ENCODE measurements around the gene ABCA7. TPM values are rescaled to one million over a fixed set of nuclear protein-coding genes. Genes with fewer than 3 reads are reported as not detected.
A peak's percentile ranks its signal among the peaks of the same experiment; 100 is the strongest.

ABCA7 gene
- total and polyA plus RNA-seq, 2 of the 13 experiments (the other 11 are each of a cell fraction or from before 2014, with no cell fraction given) = 4.4 to 32.4 TPM

DNA sequence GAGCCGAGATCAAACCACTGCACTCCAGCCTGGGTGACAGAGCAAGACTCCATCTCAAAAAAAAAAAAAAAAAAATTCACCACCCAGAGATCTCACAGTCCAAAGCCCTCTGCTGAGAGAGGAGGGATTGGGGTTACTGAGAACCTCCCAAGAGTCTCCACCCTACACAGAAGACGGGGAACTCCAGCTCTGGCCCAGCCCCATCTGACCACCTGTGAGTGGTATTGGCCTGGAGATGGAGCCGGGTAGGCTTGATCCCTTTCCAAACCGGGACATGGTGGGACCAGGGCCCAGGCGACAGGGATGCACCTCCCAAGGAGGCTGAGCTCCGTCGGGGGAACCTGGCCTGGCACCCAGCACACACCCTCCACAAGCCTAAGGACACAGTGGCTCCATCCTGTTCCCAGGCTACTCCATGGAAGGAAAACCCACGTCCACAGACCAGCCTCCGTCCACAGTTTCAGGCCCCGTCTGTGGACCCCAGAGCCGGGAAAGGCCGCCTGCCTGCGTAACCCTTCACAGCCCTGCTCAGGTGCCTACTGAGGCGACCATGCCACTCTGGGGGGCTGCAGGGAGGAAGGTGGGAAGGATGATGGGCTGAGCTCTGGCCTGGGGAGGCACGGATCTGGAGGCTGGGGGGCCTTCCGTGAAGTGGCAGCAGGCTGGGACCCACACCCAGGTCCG is 20.8 kb upstream of the ABCA7 start:
- H3K9me3 ChIP-seq (ENCODE audit: low read length) = no peaks in the 10 kb centered on the region
- peak overlapping the region; percentile 69 to 92 (median 90); a peak in 5 of 6 replicates for H3K4me3 ChIP-seq (replicated peaks in 1 of 3; ENCODE audit: insufficient read depth in 1 of 3, low read depth in 2 of 3, low read length in 3 of 3)
- H3K79me2 ChIP-seq (ENCODE audit: insufficient read depth, low read length) = peaks cover 58% of the 10 kb centered on the region
- ATAC-seq (no peak), FAIRE-seq (no peak), DNase-seq (ENCODE audit: low spot score) (no peak)
- WGBS (ENCODE audit: low lambda C conversion rate) = 28% methylated on average over 7 of the region's 17 CpGs
- no peaks in the 10 kb centered on the region for H3K27me3 ChIP-seq (ENCODE audit: control insufficient read depth in 1 of 2, insufficient read depth in 2 of 2, low read length in 2 of 2)
- no peak overlapping the region for H2AFZ ChIP-seq (ENCODE audit: low read length)
- intact Hi-C loops (cut with micrococcal nuclease; ENCODE audit: unreplicated experiment) (no loop called here), in situ Hi-C loops (cut with HindIII; ENCODE audit: extremely low pct_ligation_motif_present, low pct_unique_long_range_greater_than_20kb) (no loop called here)
- H4K20me1 ChIP-seq (ENCODE audit: insufficient read depth, low read length) = peaks cover 27% of the 10 kb centered on the region
- H3K4me1 ChIP-seq (ENCODE audit: insufficient read depth, low read length) = peaks cover 47% of the 10 kb centered on the region
- CTCF ChIA-PET (ENCODE audit: low intra/inter-chr PET ratio, low total read pairs) = no interaction called here
- peak overlapping the region; percentile 90 for H3K9ac ChIP-seq (ENCODE audit: insufficient read depth, low read depth, low read length)
- H3K36me3 ChIP-seq (replicated peaks in 1 of 2; ENCODE audit: control insufficient read depth in 1 of 2, insufficient read depth in 2 of 2, low read length in 2 of 2) = peaks cover 5 to 6% of the 10 kb centered on the region in 2 experiments; a peak in 3 of 5 replicates
- no peak overlapping the region for H3K27ac ChIP-seq (ENCODE audit: extremely low read length, insufficient read depth, low read length)
- peak overlapping the region; percentile 93 for H3K4me2 ChIP-seq (ENCODE audit: low read depth, low read length)
- POLR2A ChIA-PET = interaction anchor here (0.6 to 1.4 kb wide), 7 partner anchors 9 to 315 kb away, joined by 3 to 5 read pairs (median 3); partner anchors contain the start of genes ABCA7 and WDR18
- peak; percentile 45; the same call in 1 of the 2 replicates for TF ChIP-seq RBFOX2 (IDR thresholded peaks at IDR 0.05; ENCODE audit: low read depth, low read length)
- TF ChIP-seq, protein P1, sequence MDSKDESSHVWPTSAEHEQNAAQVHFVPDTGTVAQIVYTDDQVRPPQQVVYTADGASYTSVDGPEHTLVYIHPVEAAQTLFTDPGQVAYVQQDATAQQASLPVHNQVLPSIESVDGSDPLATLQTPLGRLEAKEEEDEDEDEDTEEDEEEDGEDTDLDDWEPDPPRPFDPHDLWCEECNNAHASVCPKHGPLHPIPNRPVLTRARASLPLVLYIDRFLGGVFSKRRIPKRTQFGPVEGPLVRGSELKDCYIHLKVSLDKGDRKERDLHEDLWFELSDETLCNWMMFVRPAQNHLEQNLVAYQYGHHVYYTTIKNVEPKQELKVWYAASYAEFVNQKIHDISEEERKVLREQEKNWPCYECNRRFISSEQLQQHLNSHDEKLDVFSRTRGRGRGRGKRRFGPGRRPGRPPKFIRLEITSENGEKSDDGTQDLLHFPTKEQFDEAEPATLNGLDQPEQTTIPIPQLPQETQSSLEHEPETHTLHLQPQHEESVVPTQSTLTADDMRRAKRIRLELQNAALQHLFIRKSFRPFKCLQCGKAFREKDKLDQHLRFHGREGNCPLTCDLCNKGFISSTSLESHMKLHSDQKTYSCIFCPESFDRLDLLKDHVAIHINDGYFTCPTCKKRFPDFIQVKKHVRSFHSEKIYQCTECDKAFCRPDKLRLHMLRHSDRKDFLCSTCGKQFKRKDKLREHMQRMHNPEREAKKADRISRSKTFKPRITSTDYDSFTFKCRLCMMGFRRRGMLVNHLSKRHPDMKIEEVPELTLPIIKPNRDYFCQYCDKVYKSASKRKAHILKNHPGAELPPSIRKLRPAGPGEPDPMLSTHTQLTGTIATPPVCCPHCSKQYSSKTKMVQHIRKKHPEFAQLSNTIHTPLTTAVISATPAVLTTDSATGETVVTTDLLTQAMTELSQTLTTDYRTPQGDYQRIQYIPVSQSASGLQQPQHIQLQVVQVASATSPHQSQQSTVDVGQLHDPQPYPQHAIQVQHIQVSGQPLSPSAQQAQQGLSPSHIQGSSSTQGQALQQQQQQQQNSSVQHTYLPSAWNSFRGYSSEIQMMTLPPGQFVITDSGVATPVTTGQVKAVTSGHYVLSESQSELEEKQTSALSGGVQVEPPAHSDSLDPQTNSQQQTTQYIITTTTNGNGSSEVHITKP (CRISPR knock-in tag; IDR thresholded peaks at IDR 0.05; ENCODE audit: low read depth) = 0 out of 2 replicates have a peak, but pooled peaks have one; percentile 36
- TF ChIP-seq SCMH1 (CRISPR knock-in tag; IDR thresholded peaks at IDR 0.05; ENCODE audit: borderline replicate concordance) = no peak
- TF ChIP-seq ZNF501 (CRISPR knock-in tag; IDR thresholded peaks at IDR 0.05) = 0 out of 2 replicates have a peak, but pooled peaks have one; percentile 9
- BruUV-seq (replicated peaks) = no TSS peak

Measured in HepG2 (cell line).